ENCODE results near the gene FAM117B. TPM values are rescaled to one million over a fixed set of nuclear protein-coding genes. Genes with fewer than 3 reads are reported as not detected.

The FAM117B gene
- total and polyA plus RNA-seq, 2 of the 8 experiments (the other 6 are each of a cell fraction or from before 2014, with no cell fraction given): 3.9 to 22.6 TPM

GRCh38 chr2:202609381-202610145 is 25.2 kb upstream of the FAM117B start:
- H3K9ac ChIP-seq (replicated peaks in 1 of 4; ENCODE audit: extremely low read depth in 1 of 4, low read depth in 3 of 4, low read length in 3 of 4): no peak overlapping the region
- no peak overlapping the region for H2BK20ac ChIP-seq (ENCODE audit: low read length)
- H3K4me1 ChIP-seq (replicated peaks in 1 of 4; ENCODE audit: control insufficient read depth in 3 of 4, insufficient read depth in 4 of 4, low read length in 3 of 4): no peaks in the 10 kb centered on the region
- no peak overlapping the region for H2AFZ ChIP-seq (ENCODE audit: low read length)
- no peak overlapping the region for H3K23ac ChIP-seq (ENCODE audit: insufficient read length)
- H3K79me1 ChIP-seq (ENCODE audit: low read depth, low read length): no peaks in the 10 kb centered on the region
- H4K91ac ChIP-seq (replicated peaks; ENCODE audit: insufficient read length, low read length): no peak overlapping the region
- ChIA-PET POLR2A (ENCODE audit: partially characterized antibody) (no interaction called here), CTCF (ENCODE audit: partially characterized antibody) (interaction anchor here (0.8 kb wide), 1 partner anchor 261 kb away, joined by 3 read pairs; no protein-coding TSS in a partner anchor)
- TF ChIP-seq CBX5 (IDR thresholded peaks at IDR 0.05; ENCODE audit: low read depth, low read length) (no peak), KDM4A (IDR thresholded peaks at IDR 0.05; ENCODE audit: low read depth, low read length, severe bottlenecking) (no peak), PHF8 (conservative IDR thresholded peaks at IDR 0.05; ENCODE audit: low read depth, low read length) (no peak), RXRA (IDR thresholded peaks at IDR 0.05; ENCODE audit: insufficient read depth, low read depth, low read length) (no peak), POLR2A (IDR thresholded peaks at IDR 0.05; ENCODE audit: control extremely low read depth in 1 of 2, low read depth in 2 of 2, low read length in 2 of 2) (no peak), CEBPB (IDR thresholded peaks at IDR 0.05; ENCODE audit: low read depth, low read length) (no peak), CTBP2 (IDR thresholded peaks at IDR 0.05; ENCODE audit: borderline replicate concordance, insufficient read depth, insufficient read length, low read length) (no peak), EZH2 (IDR thresholded peaks at IDR 0.05; ENCODE audit: low read depth, low read length, severe bottlenecking) (no peak), POLR2AphosphoS5 (IDR thresholded peaks at IDR 0.05; ENCODE audit: low read depth, low read length) (no peak), EGR1 (IDR thresholded peaks at IDR 0.05; ENCODE audit: borderline replicate concordance, low read depth, low read length) (no peak), NRF1 (IDR thresholded peaks at IDR 0.05; ENCODE audit: low read depth, low read length) (no peak), KDM5A (IDR thresholded peaks at IDR 0.05; ENCODE audit: low read length) (no peak)
- TF ChIP-seq, protein P1, sequence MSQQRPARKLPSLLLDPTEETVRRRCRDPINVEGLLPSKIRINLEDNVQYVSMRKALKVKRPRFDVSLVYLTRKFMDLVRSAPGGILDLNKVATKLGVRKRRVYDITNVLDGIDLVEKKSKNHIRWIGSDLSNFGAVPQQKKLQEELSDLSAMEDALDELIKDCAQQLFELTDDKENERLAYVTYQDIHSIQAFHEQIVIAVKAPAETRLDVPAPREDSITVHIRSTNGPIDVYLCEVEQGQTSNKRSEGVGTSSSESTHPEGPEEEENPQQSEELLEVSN (IDR thresholded peaks at IDR 0.05): no peak
- FAIRE-seq (no peak), DNase-seq (ENCODE audit: low read depth in 1 of 2, low spot score in 2 of 2) (no peak)
- H3K18ac ChIP-seq (ENCODE audit: extremely low read depth, low read length): no peak overlapping the region
- H3K4me3 ChIP-seq (ENCODE audit: extremely low read depth in 1 of 4, insufficient read depth in 2 of 4, low read depth in 3 of 4, low read length in 4 of 4): no peak overlapping the region
- no peak overlapping the region for H2AK5ac ChIP-seq (ENCODE audit: low read depth, low read length)
- no peak overlapping the region for H3K4ac ChIP-seq (replicated peaks; ENCODE audit: insufficient read length, low read depth, low read length)
- H2BK120ac ChIP-seq (replicated peaks; ENCODE audit: low read depth, low read length): no peak overlapping the region
- H4K8ac ChIP-seq (ENCODE audit: extremely low read depth, insufficient read depth, low read length): no peak overlapping the region
- 84% methylated on average over 3 of the region's 3 CpGs; no CpG with 5 or more reads in 1 of the 2 experiments for WGBS, 2 experiments (ENCODE audit: extremely low coverage in 1 of 2, insufficient coverage in 1 of 2, insufficient read length in 1 of 2, insufficient replicate concordance in 2 of 2, low coverage in 1 of 2, low lambda C conversion rate in 2 of 2, missing lambda C conversion rate in 1 of 2)
- no peak overlapping the region for H3K27ac ChIP-seq (ENCODE audit: low read depth, low read length)
- H3K27me3 ChIP-seq (replicated peaks in 1 of 4; ENCODE audit: control insufficient read depth in 3 of 4, extremely low read depth in 1 of 4, insufficient read depth in 3 of 4, low read length in 3 of 4): no peaks in the 10 kb centered on the region
- no peaks in the 10 kb centered on the region for H3K23me2 ChIP-seq (ENCODE audit: low read depth, low read length)
- no peaks in the 10 kb centered on the region for H3K36me3 ChIP-seq (ENCODE audit: control insufficient read depth in 2 of 4, insufficient read depth in 4 of 4, low read length in 3 of 4)
- H3K56ac ChIP-seq (replicated peaks; ENCODE audit: insufficient read length, low read depth, low read length): no peak overlapping the region
- H4K5ac ChIP-seq (ENCODE audit: insufficient read length, low read depth, low read length): no peak overlapping the region
- H2BK12ac ChIP-seq (ENCODE audit: low read depth, low read length): no peak overlapping the region
- H4K20me1 ChIP-seq (replicated peaks in 1 of 2; ENCODE audit: control insufficient read depth in 1 of 2, insufficient read depth in 2 of 2, low read length in 2 of 2): no peaks in the 10 kb centered on the region
- no peaks in the 10 kb centered on the region for H3K79me2 ChIP-seq (ENCODE audit: control insufficient read depth in 1 of 2, insufficient read depth in 2 of 2, low read length in 2 of 2)
- no peak overlapping the region for H3K4me2 ChIP-seq (ENCODE audit: insufficient read depth in 1 of 2, low read depth in 2 of 2, low read length in 2 of 2)
- no peak overlapping the region for H3K14ac ChIP-seq (ENCODE audit: insufficient read length)
- H2BK5ac ChIP-seq (ENCODE audit: low read depth, low read length): no peak overlapping the region
- H3K9me3 ChIP-seq (ENCODE audit: insufficient read depth in 2 of 2, low read depth in 1 of 2, low read length in 1 of 2): no peaks in the 10 kb centered on the region
- H2BK15ac ChIP-seq (ENCODE audit: low read length): no peak overlapping the region

Data from H1 (cell line).